ENCODE data around the gene DAO. TPM values are rescaled to one million over a fixed set of nuclear protein-coding genes. Genes with fewer than 3 reads are reported as not detected.
"Not testable (repeated sequence)": the region's sequence is repeated elsewhere in the genome, so short reads cannot be mapped to it uniquely, and the experiment has no call there.

DAO gene
- total RNA-seq, 1 donor from 2014 or later, result not detected

DNA sequence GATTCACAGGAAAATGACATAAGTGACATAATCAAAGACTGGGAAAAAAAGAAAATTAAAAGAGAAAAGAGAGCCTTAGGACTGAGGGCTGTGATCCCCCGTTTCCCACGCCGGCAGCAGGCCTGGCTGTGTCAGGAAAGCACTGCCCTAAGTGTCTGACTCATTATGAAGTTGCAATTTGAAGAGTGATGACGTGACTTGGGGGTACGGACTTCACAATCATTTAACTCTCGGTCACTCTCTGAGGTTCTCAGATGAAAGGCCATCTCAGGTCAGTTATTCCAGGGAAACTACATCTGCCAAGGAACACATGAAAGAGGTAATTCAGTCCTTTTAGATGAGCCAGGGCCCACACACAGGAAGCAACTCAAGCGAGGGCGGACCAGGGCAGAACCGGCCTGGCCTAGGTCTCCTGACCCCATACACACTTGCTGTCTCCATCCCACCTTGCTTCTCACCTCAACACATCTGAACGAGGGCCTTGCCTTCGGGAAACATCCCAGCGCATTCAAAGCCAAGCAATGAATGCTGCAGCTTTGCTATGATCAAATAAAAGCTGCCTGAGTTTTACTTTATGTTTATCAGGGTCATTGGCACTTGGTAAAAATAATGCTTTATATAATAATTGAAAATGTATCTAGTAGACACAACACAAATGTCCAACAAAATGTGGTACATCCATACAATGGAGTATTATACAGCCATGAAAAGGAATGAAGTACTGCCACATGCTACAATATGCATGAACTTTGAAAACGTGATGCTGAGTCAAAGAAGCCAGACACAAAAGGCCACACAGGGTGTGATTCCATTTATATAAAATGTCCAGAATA is 25.2 kb upstream of the DAO start:
- Mint-ChIP-seq H3K27ac (peak overlapping the region; percentile 71), H3K4me1 (ENCODE audit: low read depth) (peaks cover 46% of the 10 kb centered on the region), H3K36me3 (ENCODE audit: low read depth) (peaks cover 32% of the 10 kb centered on the region), H3K27me3 (ENCODE audit: insufficient read depth) (peaks cover 4% of the 10 kb centered on the region), H3K9me3 (peaks cover 4% of the 10 kb centered on the region), H3K4me3 (peak overlapping the region; percentile 42)
- no peak for DNase-seq (ENCODE audit: low spot score)
- intact Hi-C loops (cut with micrococcal nuclease), result loop anchor here (5.0 kb wide), 1 partner anchor 337 kb away; the partner anchor contains the start of gene FICD

GRCh38 chr12:108855284-108856169 is 24.4 kb upstream of the DAO start:
- Mint-ChIP-seq H3K4me3 (peak overlapping the region; percentile 96), H3K36me3 (ENCODE audit: low read depth) (peaks cover 32% of the 10 kb centered on the region), H3K27me3 (ENCODE audit: insufficient read depth) (peaks cover 7% of the 10 kb centered on the region), H3K9me3 (peaks cover 4% of the 10 kb centered on the region), H3K4me1 (ENCODE audit: low read depth) (peaks cover 50% of the 10 kb centered on the region), H3K27ac (peak overlapping the region; percentile 96)
- DNase-seq (ENCODE audit: low spot score), result no peak
- intact Hi-C loops (cut with micrococcal nuclease), result loop anchor here (1.0 to 5.0 kb wide), 6 partner anchors 8 to 338 kb away; partner anchors contain the start of genes CORO1C, FICD and ISCU

- peaks cover 4% of the 10 kb centered on the region for H3K9me3 Mint-ChIP-seq
- DNase-seq (ENCODE audit: low spot score), result no peak
- intact Hi-C loops (cut with micrococcal nuclease), result loop anchor here (1.0 to 5.0 kb wide), 6 partner anchors 9 to 339 kb away; partner anchors contain the start of genes CORO1C, FICD and ISCU
- H3K4me1 Mint-ChIP-seq (ENCODE audit: low read depth), result peaks cover 52% of the 10 kb centered on the region
- peak overlapping the region; percentile 96 for H3K4me3 Mint-ChIP-seq
- peak overlapping the region; percentile 96 for H3K27ac Mint-ChIP-seq
- peaks cover 30% of the 10 kb centered on the region for H3K36me3 Mint-ChIP-seq (ENCODE audit: low read depth)
- peaks cover 10% of the 10 kb centered on the region for H3K27me3 Mint-ChIP-seq (ENCODE audit: insufficient read depth)
These were observed 23.8 kb upstream of the DAO start for GRCh38 chr12:108856170-108856427.

DNA sequence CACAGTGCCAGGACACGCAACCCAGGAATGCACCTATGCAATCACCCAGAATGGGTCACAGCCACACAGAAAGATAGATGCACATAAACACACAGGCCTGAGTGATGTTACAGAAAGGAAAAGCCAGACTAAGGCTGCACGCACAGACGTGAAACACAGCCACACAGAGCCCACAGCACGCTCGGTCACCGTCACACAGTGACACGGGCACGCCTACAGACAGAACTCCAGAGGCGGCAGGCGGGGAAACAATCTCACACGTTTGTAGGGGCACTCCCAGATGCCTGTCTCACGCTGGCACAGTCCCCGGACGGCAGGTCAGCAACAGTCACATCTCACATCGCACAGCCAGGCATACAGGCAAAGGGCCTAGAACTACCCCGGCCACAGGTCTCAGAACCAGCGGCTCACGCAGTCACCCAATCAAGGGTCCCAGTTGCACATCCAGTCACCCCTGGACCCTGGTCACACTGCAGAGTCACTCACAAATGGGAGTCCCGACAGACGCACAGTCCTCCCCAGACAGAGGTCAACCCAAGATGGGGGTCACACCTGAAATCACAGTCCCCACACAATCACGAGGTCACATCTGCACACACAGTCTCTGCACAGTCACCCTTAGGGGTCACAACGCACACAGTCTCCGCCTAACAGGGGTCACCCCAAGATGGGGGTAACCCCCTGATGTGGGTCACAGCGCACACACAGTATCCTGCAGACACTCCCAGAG is 23.3 kb upstream of the DAO start:
- Mint-ChIP-seq H3K27me3 (ENCODE audit: insufficient read depth) (peaks cover 10% of the 10 kb centered on the region), H3K27ac (peak overlapping the region; percentile 96), H3K36me3 (ENCODE audit: low read depth) (peaks cover 25% of the 10 kb centered on the region), H3K4me3 (peak overlapping the region; percentile 96), H3K4me1 (ENCODE audit: low read depth) (peaks cover 52% of the 10 kb centered on the region), H3K9me3 (peaks cover 4% of the 10 kb centered on the region)
- intact Hi-C loops (cut with micrococcal nuclease), result loop anchor here (1.0 to 5.0 kb wide), 11 partner anchors 9 to 339 kb away; partner anchors contain the start of genes ALKBH2, CORO1C, FICD and ISCU
- peak; percentile 45 for DNase-seq (ENCODE audit: low spot score)

- peaks cover 23% of the 10 kb centered on the region for H3K36me3 Mint-ChIP-seq (ENCODE audit: low read depth)
- peaks cover 4% of the 10 kb centered on the region for H3K9me3 Mint-ChIP-seq
- no peak for DNase-seq (ENCODE audit: low spot score)
- peaks cover 52% of the 10 kb centered on the region for H3K4me1 Mint-ChIP-seq (ENCODE audit: low read depth)
- intact Hi-C loops (cut with micrococcal nuclease), result loop anchor here (1.0 to 5.0 kb wide), 8 partner anchors 19 to 340 kb away; partner anchors contain the start of genes ALKBH2, FICD and ISCU
- peaks cover 10% of the 10 kb centered on the region for H3K27me3 Mint-ChIP-seq (ENCODE audit: insufficient read depth)
- peak overlapping the region; percentile 96 for H3K27ac Mint-ChIP-seq
- peak overlapping the region; percentile 96 for H3K4me3 Mint-ChIP-seq
These were observed 22.8 kb upstream of the DAO start for GRCh38 chr12:108857158-108857407.

- H3K4me1 Mint-ChIP-seq (ENCODE audit: low read depth), result peaks cover 52% of the 10 kb centered on the region
These were observed 21.4 kb upstream of the DAO start for GRCh38 chr12:108858311-108859074.

DNA sequence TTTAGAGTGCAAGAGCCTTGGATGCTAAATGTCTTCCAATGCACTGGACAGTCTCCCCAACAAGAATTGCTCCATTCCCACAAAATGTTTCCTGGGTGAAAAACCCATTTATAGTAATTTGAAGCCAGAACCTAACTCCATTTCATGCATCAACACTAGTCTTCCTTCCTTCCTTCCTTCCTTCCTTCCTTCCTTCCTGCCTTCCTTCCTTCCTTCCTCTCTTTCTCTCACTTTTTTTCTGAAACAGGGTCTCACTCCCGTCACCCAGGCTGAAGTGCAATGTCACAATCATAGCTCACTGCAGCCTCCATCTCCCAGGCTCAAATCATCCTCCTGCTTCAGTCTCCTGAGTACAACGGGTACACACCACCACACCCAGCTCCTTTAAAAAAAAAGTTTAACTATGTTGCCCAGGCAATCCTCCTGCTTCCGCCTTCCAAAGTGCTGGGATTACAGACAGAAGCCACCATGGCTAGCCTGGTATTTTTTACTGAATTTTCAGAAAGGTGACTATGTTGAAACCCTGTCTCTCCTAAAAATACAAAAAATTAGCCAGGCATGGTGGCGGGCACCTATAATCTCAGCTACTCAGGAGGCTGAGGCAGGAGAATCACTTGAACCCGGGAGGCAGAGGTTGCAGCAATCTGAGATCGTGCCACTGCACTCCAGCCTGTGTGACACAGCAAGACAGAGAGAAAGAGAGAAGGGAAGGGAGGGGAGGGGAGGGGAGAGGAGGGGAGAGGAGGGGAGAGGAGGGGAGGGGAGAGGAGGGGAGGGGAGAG is 20.6 kb upstream of the DAO start:
- Mint-ChIP-seq H3K4me3 (peak overlapping the region; percentile 88), H3K36me3 (ENCODE audit: low read depth) (peaks cover 14% of the 10 kb centered on the region), H3K27ac (peak overlapping the region; percentile 79), H3K27me3 (ENCODE audit: insufficient read depth) (peaks cover 10% of the 10 kb centered on the region), H3K4me1 (ENCODE audit: low read depth) (peaks cover 47% of the 10 kb centered on the region)
- intact Hi-C loops (cut with micrococcal nuclease), result loop anchor here (2.0 to 5.0 kb wide), 2 partner anchors 169 to 342 kb away; partner anchors contain the start of gene FICD
- DNase-seq (ENCODE audit: low spot score); H3K9me3 Mint-ChIP-seq: not testable (repeated sequence)

More at GRCh38 chr12:108858311-108859074, 21.4 kb upstream of the DAO start:
- Mint-ChIP-seq H3K27ac (peak overlapping the region; percentile 87), H3K4me3 (peak overlapping the region; percentile 88), H3K36me3 (ENCODE audit: low read depth) (peaks cover 20% of the 10 kb centered on the region), H3K9me3 (peaks cover 4% of the 10 kb centered on the region), H3K27me3 (ENCODE audit: insufficient read depth) (peaks cover 10% of the 10 kb centered on the region)
- DNase-seq (ENCODE audit: low spot score), result no peak
- intact Hi-C loops (cut with micrococcal nuclease), result loop anchor here (2.0 to 5.0 kb wide), 2 partner anchors 168 to 341 kb away; partner anchors contain the start of gene FICD

DNA sequence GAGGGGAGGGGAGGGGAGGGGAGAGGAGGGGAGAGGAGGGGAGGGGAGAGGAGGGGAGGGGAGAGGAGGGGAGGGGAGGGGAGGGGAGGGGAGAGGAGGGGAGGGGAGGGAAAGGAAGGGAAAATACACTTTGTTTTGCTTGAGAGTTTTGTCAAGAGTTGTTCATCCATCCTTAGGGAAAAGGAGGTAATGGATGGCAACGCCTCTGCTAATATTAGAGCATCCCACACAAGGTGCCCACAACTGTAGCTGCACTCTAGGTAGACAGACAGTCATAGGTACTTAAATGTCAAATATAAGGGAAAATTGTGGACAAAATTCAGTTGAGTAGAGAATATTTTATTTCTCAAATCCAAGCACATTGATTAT is 20.0 kb upstream of the DAO start:
- H3K9me3 Mint-ChIP-seq, result peaks cover 4% of the 10 kb centered on the region
- intact Hi-C loops (cut with micrococcal nuclease), result loop anchor here (2.0 to 5.0 kb wide), 2 partner anchors 169 to 343 kb away; partner anchors contain the start of gene FICD

DNA sequence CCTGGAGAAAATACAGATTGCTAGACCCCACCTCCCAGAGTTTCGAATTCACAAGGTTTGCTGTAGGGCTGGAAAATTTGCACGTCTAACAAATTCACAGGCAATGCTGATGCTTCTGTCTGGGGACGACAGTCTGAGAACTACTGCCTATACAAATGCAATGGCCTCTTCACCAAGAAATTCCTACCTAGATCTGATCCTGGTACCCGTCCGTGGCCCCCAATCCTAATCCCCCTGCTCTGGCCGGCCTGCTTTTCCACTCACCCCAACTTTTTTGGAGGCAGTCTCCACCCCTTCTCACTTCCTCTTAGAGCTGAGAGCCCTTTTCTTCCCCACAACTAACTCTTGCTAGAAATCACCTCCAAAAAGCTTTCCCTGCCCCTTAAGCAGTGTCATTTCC is 19.4 kb upstream of the DAO start:
- peaks cover 7% of the 10 kb centered on the region for H3K36me3 Mint-ChIP-seq (ENCODE audit: low read depth)
- H3K9me3 Mint-ChIP-seq, result no peaks in the 10 kb centered on the region
- intact Hi-C loops (cut with micrococcal nuclease), result no loop called here
- no peak for DNase-seq (ENCODE audit: low spot score)
- no peak overlapping the region for H3K27ac Mint-ChIP-seq
- peaks cover 38% of the 10 kb centered on the region for H3K4me1 Mint-ChIP-seq (ENCODE audit: low read depth)
- no peak overlapping the region for H3K4me3 Mint-ChIP-seq
- H3K27me3 Mint-ChIP-seq (ENCODE audit: insufficient read depth), result peaks cover 10% of the 10 kb centered on the region

More for the DNA sequence above, 20.0 kb upstream of the DAO start:
- Mint-ChIP-seq H3K4me3 (no peak overlapping the region), H3K27me3 (ENCODE audit: insufficient read depth) (peaks cover 10% of the 10 kb centered on the region), H3K36me3 (ENCODE audit: low read depth) (peaks cover 12% of the 10 kb centered on the region), H3K27ac (no peak overlapping the region), H3K4me1 (ENCODE audit: low read depth) (peaks cover 43% of the 10 kb centered on the region)
- no peak for DNase-seq (ENCODE audit: low spot score)

GRCh38 chr12:108861878-108862587 is 17.9 kb upstream of the DAO start:
- intact Hi-C loops (cut with micrococcal nuclease), result no loop called here
- no peaks in the 10 kb centered on the region for H3K9me3 Mint-ChIP-seq
- H3K27me3 Mint-ChIP-seq (ENCODE audit: insufficient read depth), result peaks cover 10% of the 10 kb centered on the region

GRCh38 chr12:108862588-108862959 is 17.3 kb upstream of the DAO start:
- H3K36me3 Mint-ChIP-seq (ENCODE audit: low read depth), result no peaks in the 10 kb centered on the region
- no peaks in the 10 kb centered on the region for H3K9me3 Mint-ChIP-seq
- H3K4me3 Mint-ChIP-seq, result no peak overlapping the region
- intact Hi-C loops (cut with micrococcal nuclease), result no loop called here
- peaks cover 22% of the 10 kb centered on the region for H3K4me1 Mint-ChIP-seq (ENCODE audit: low read depth)
- no peak for DNase-seq (ENCODE audit: low spot score)
- no peak overlapping the region for H3K27ac Mint-ChIP-seq
- peaks cover 10% of the 10 kb centered on the region for H3K27me3 Mint-ChIP-seq (ENCODE audit: insufficient read depth)

More at GRCh38 chr12:108861878-108862587, 17.9 kb upstream of the DAO start:
- peaks cover 22% of the 10 kb centered on the region for H3K4me1 Mint-ChIP-seq (ENCODE audit: low read depth)
- H3K4me3 Mint-ChIP-seq, result no peak overlapping the region
- no peak overlapping the region for H3K27ac Mint-ChIP-seq
- no peaks in the 10 kb centered on the region for H3K36me3 Mint-ChIP-seq (ENCODE audit: low read depth)
- no peak for DNase-seq (ENCODE audit: low spot score)

Data from activated T-helper 1 cell treated with anti-CD3 and anti-CD28 coated beads, Interleukin-12 subunit alpha, Interleukin-12 subunit beta, Interleukin-2, Interleukin-4 antibody, amounts not matched to agents 30 ng/mL and 10 ng/mL and 1 ng/mL, durations not matched to agents 14 hours and 24 hours and 36 hours (primary cell).